Ishikawa (cell line): ENCODE measurements around the gene CELSR2.

Source experiments
- CEBPB ChIP-seq: IDR thresholded peaks from 2 replicates; pipeline ENCODE4 v1.6.1; 2012
- CREB1 ChIP-seq: IDR thresholded peaks from 2 replicates; pipeline ENCODE4 v1.6.1; 2012; ENCODE audit warnings: low read depth
- EGR1 ChIP-seq: IDR thresholded peaks from 2 replicates; pipeline ENCODE4 v1.6.1; 2012
- EP300 ChIP-seq: IDR thresholded peaks from 2 replicates; pipeline ENCODE4 v1.6.1; 2012; ENCODE audit warnings: borderline replicate concordance
- FOXM1 ChIP-seq: IDR thresholded peaks from 2 replicates; pipeline ENCODE4 v1.6.1; 2012; ENCODE audit warnings: low read depth, borderline replicate concordance
- MAX ChIP-seq: IDR thresholded peaks from 2 replicates; pipeline ENCODE4 v1.6.1; 2012
- NFIC ChIP-seq: IDR thresholded peaks from 2 replicates; pipeline ENCODE4 v1.6.1; 2012
- RAD21 ChIP-seq: IDR thresholded peaks from 2 replicates; pipeline ENCODE4 v1.6.1; 2012; ENCODE audit warnings: low read depth
- REST ChIP-seq: IDR thresholded peaks from 2 replicates; pipeline ENCODE4 v1.6.1; 2012; ENCODE audit warnings: low read depth, mild to moderate bottlenecking
- TAF1 ChIP-seq: IDR thresholded peaks from 2 replicates; pipeline ENCODE4 v1.6.1; 2012; ENCODE audit warnings: low read depth, mild to moderate bottlenecking
- TCF12 ChIP-seq: IDR thresholded peaks from 2 replicates; pipeline ENCODE4 v1.6.1; 2012; ENCODE audit warnings: low read depth
- TEAD4 ChIP-seq: IDR thresholded peaks from 2 replicates; pipeline ENCODE4 v1.6.1; 2012
- YY1 ChIP-seq: IDR thresholded peaks from 2 replicates; pipeline ENCODE4 v1.6.1; 2012; ENCODE audit warnings: low read depth
- ZBTB7A ChIP-seq: IDR thresholded peaks from 2 replicates; pipeline ENCODE4 v1.6.1; 2012; ENCODE audit warnings: low read depth
- TF ChIP-seq, protein P1 (sequence below): IDR thresholded peaks from 2 replicates; pipeline ENCODE4 v1.6.1; 2012

CELSR2 gene

GRCh38 chr1:109231066-109231465, 18.3 kb upstream of the CELSR2 start:
- TF ChIP-seq FOXM1 (no peak), REST (no peak), MAX (no peak), EP300 (no peak), CREB1 (no peak), YY1 (no peak)
- TF ChIP-seq, protein P1, sequence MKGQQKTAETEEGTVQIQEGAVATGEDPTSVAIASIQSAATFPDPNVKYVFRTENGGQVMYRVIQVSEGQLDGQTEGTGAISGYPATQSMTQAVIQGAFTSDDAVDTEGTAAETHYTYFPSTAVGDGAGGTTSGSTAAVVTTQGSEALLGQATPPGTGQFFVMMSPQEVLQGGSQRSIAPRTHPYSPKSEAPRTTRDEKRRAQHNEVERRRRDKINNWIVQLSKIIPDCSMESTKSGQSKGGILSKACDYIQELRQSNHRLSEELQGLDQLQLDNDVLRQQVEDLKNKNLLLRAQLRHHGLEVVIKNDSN = no peak

- TF ChIP-seq EP300 (no peak), CEBPB (no peak), RAD21 (no peak), TAF1 (no peak), MAX (no peak), ZBTB7A (no peak), NFIC (no peak), EGR1 (no peak), YY1 (no peak)
- TF ChIP-seq, protein P1 = no peak
Observed at GRCh38 chr1:109235137-109235536, 14.2 kb upstream of the CELSR2 start.

GRCh38 chr1:109237512-109237911, 11.8 kb upstream of the CELSR2 start:
- no peak for TF ChIP-seq TAF1

- no peak for TF ChIP-seq CEBPB
- no peak for TF ChIP-seq MAX
- no peak for TF ChIP-seq YY1
- no peak for TF ChIP-seq CREB1
- TF ChIP-seq, protein P1 = no peak
- no peak for TF ChIP-seq EGR1
Observed at GRCh38 chr1:109238382-109238781, 11.0 kb upstream of the CELSR2 start.

- TF ChIP-seq REST (no peak), MAX (no peak), EP300 (no peak), YY1 (no peak), TAF1 (no peak), NFIC (no peak), TCF12 (no peak), ZBTB7A (no peak), RAD21 (no peak), EGR1 (no peak), CEBPB (no peak), TEAD4 (no peak), FOXM1 (no peak), CREB1 (no peak)
- TF ChIP-seq, protein P1 = no peak
Observed at GRCh38 chr1:109239047-109239408, 10.3 kb upstream of the CELSR2 start.
